Epithelial cell of proximal tubule (primary cell): ENCODE results near the gene MSANTD7. TPM values are rescaled to one million over a fixed set of nuclear protein-coding genes. Genes with fewer than 3 reads are reported as not detected.
"Not testable (repeated sequence)": the region's sequence is repeated elsewhere in the genome, so short reads cannot be mapped to it uniquely, and the experiment has no call there.

Source experiments
- DNase-seq: peaks from one replicate; pipeline ENCODE4 v3.0.0-alpha.2; 2011; ENCODE audit warnings: low read depth
- H3K4me3 ChIP-seq: 2 replicates; pipeline ENCODE4 v1.5.1; 2011; ENCODE audit warnings: low read depth, mild to moderate bottlenecking, low read length
- CTCF ChIP-seq: conservative IDR thresholded peaks from 2 replicates; pipeline ENCODE4 v1.5.1; 2012; ENCODE audit warnings: low read depth, mild to moderate bottlenecking, low read length
- total RNA-seq: library from RNA; depleted of rRNA; stranded (reverse); fragments of >200 nt; gene quantifications from 2 replicates; pipeline ENCODE4 v1.2.3, GENCODE V29; 2015

MSANTD7 gene
- total RNA-seq, 1 donor from 2014 or later: 12.1 TPM

GRCh38 chr10:14810969-14811953 lies 26.8 kb upstream of the MSANTD7 start:
- no peak overlapping the region for H3K4me3 ChIP-seq
- no peak for TF ChIP-seq CTCF
- DNase-seq: no peak

- TF ChIP-seq CTCF: no peak
- no peak for DNase-seq
- no peak overlapping the region for H3K4me3 ChIP-seq
These were observed 25.8 kb upstream of the MSANTD7 start for GRCh38 chr10:14812271-14812670.

- H3K4me3 ChIP-seq: no peak overlapping the region
- DNase-seq: no peak
- TF ChIP-seq CTCF: no peak
These were observed 22.4 kb upstream of the MSANTD7 start for GRCh38 chr10:14815681-14816080.

- DNase-seq: not testable (repeated sequence)
These were observed 21.4 kb upstream of the MSANTD7 start for GRCh38 chr10:14816717-14817116.

GRCh38 chr10:14820010-14820774 lies 17.9 kb upstream of the MSANTD7 start:
- no peak for DNase-seq
- H3K4me3 ChIP-seq: no peak overlapping the region
- no peak for TF ChIP-seq CTCF

More at GRCh38 chr10:14816717-14817116, 21.4 kb upstream of the MSANTD7 start:
- not testable (repeated sequence) for H3K4me3 ChIP-seq

GRCh38 chr10:14820775-14821154 lies 17.3 kb upstream of the MSANTD7 start:
- no peak overlapping the region for H3K4me3 ChIP-seq
- DNase-seq: no peak
- TF ChIP-seq CTCF: no peak

GRCh38 chr10:14821635-14822375 lies 16.3 kb upstream of the MSANTD7 start:
- H3K4me3 ChIP-seq: no peak overlapping the region
- DNase-seq: no peak
- TF ChIP-seq CTCF: no peak
